Activated naive CD8-positive, alpha-beta T cell treated with anti-CD3 and anti-CD28 coated beads, Interleukin-2, amount 10 ng/mL, durations not matched to agents 7 days and 5 days (primary cell): Measurements from ENCODE around the gene CDK4. TPM values are rescaled to one million over a fixed set of nuclear protein-coding genes. Genes with fewer than 3 reads are reported as not detected.
A peak's percentile ranks its signal among the peaks of the same experiment; 100 is the strongest.
"Not testable (repeated sequence)": the region's sequence is repeated elsewhere in the genome, so short reads cannot be mapped to it uniquely, and the experiment has no call there.

Source experiments
- ATAC-seq: fragments of 150-1000 bp; cut with Tn5 transposase; one replicate; pipeline ENCODE4 v1.10.0; 2021; ENCODE audit warnings: low read depth, moderate library complexity
- POLR2A ChIA-PET: fragments of 350-600 bp; sonication (Branson Sonifier 250); formaldehyde crosslinking; loops from one replicate; lab custom pipeline; 2021; ENCODE audit warnings: antibody characterized with exemption; lab: Charles Lee
- DNase-seq: peaks from one replicate; pipeline ENCODE4 v3.0.0; 2021
- H3K27ac Mint-ChIP-seq: one replicate; pipeline ENCODE4 v1.8.0; 2022; ENCODE audit warnings: mild to moderate bottlenecking, mixed read lengths
- H3K27me3 Mint-ChIP-seq: one replicate; pipeline ENCODE4 v1.8.0; 2022; ENCODE audit warnings: mild to moderate bottlenecking, moderate library complexity, mixed read lengths
- H3K36me3 Mint-ChIP-seq: one replicate; pipeline ENCODE4 v1.8.0; 2021; ENCODE audit warnings: mild to moderate bottlenecking, mixed read lengths
- H3K4me1 Mint-ChIP-seq: one replicate; pipeline ENCODE4 v1.8.0; 2021; ENCODE audit warnings: mixed read lengths
- H3K4me3 Mint-ChIP-seq: one replicate; pipeline ENCODE4 v1.8.0; 2022; ENCODE audit warnings: mild to moderate bottlenecking, moderate library complexity, mixed read lengths
- H3K9me3 Mint-ChIP-seq: one replicate; pipeline ENCODE4 v1.8.0; 2021; ENCODE audit warnings: mixed read lengths
- microRNA-seq: library from miRNA; unstranded; fragments of <30 nt; microRNA quantifications from one replicate; pipeline ENCODE4 v1.2.0, GENCODE V29; 2022
- total RNA-seq, 2 experiments: library from RNA; stranded (reverse); gene quantifications; one replicate each; pipeline ENCODE4 v1.2.3, GENCODE V29; 2021

CDK4 gene
- total RNA-seq, 2 experiments from 2014 or later, result 98.4 to 100 TPM

DNA sequence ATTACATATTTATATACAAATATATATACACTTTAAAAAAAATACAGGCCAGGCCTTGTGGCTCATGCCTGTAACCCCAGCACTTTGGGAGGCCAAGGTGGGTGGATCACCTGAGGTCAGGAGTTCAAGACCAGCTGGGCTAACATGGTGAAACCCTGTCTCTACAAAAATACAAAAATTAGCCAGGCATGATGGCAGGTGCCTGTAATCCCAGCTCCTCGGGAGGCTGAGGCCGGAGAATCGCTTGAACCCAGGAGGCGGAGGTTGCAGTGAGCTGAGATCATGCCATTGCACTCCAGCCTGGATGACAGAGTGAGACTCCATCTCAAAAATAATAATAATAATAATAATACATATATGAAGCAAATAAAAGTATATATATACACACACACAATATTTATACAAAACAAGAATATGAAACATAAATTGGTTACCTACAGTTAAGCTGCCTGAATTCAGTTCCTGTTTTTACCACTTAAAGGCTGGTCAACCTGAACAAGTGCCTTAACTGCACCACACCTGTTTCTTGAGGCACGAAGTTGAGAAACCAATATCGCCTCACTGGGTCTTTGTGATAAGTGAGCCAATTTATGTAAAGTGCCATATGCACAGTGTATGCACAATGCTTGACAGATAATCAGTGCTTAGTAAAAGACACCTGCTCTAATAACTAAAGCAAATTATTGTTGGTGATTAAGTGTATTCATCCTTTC is 36.9 kb downstream of the CDK4 start:
- ATAC-seq, DNase-seq, H3K27me3 Mint-ChIP-seq, H3K9me3 Mint-ChIP-seq, H3K27ac Mint-ChIP-seq, H3K4me3 Mint-ChIP-seq, H3K4me1 Mint-ChIP-seq, POLR2A ChIA-PET: not testable (repeated sequence)
- peaks cover 31% of the 10 kb centered on the region for H3K36me3 Mint-ChIP-seq

DNA sequence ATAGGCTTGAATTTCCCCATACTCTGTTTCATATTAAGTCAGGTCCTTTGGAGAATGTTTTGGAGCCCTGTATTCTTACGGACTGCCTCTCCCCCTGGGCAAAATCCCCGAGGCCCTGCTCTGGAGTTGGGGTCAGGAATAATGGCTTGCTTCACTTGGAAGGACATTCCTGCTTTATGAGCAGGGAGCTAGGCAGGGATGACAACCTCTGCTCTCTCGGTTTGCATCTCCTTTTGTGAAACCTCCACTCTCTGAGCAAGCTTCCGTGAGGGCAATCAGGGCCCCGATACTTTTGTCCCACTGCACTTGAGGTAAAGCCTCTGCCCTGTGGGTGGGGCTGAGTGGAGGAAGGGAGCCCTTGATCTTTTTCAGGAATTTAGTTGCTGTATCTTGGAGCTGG is 38.9 kb downstream of the CDK4 start:
- Mint-ChIP-seq H3K27me3 (no peaks in the 10 kb centered on the region), H3K4me3 (no peak overlapping the region), H3K4me1 (peaks cover 5% of the 10 kb centered on the region), H3K36me3 (peaks cover 30% of the 10 kb centered on the region), H3K27ac (no peak overlapping the region), H3K9me3 (peaks cover 1% of the 10 kb centered on the region)
- ATAC-seq (no peak), DNase-seq (no peak)
- POLR2A ChIA-PET, result interaction anchor here (0.7 kb wide), 1 partner anchor 8 kb away, joined by 3 read pairs; no protein-coding TSS in a partner anchor

DNA sequence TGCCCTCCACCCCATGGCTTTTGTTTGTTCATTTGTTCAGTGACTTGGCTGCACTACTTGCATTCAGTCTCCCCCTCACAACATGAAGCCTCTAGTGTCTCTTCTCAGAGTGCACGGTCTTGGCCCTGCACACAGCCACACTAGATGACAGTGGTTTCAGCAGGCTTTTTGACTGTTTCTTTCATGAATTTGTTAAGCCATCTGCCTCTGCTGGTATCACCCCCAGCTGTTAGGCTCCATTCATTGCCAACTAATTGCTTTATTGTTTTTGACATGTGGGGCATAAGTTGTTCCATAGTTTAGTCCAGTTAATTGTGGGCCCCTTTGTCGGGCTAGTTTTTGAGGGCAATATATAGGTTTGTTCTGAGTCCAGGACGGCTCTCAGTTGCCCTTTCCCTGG is 39.4 kb downstream of the CDK4 start:
- Mint-ChIP-seq H3K4me3 (no peak overlapping the region), H3K4me1 (peaks cover 5% of the 10 kb centered on the region), H3K9me3 (peaks cover 1% of the 10 kb centered on the region), H3K36me3 (peaks cover 27% of the 10 kb centered on the region), H3K27ac (peak overlapping the region; percentile 64), H3K27me3 (no peaks in the 10 kb centered on the region)
- DNase-seq (no peak), ATAC-seq (no peak)
- POLR2A ChIA-PET, result no interaction called here

DNA sequence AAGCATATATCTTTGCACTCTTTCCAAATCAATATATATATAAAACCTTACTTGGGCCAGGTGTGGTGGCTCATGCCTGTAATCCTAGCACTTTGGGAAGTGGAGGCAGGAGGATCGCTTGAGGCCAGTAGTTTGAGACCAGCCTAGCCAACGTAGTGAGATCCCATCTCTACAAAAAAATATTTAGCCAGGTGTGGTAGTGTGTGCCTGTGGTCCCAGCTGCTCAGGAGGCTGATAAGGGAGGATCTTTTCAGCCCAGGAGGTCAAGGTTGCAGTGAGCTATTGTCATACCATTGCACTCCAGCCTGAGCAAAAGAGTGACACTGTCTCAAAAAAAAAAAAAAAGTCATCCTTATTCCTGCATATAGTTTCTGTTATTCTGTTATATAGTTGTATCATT is 43.8 kb downstream of the CDK4 start:
- Mint-ChIP-seq H3K9me3 (peaks cover 4% of the 10 kb centered on the region), H3K27ac (no peak overlapping the region), H3K27me3 (no peaks in the 10 kb centered on the region), H3K36me3 (peaks cover 54% of the 10 kb centered on the region), H3K4me1 (peaks cover 3% of the 10 kb centered on the region), H3K4me3 (no peak overlapping the region)
- DNase-seq (no peak), ATAC-seq (no peak)
- POLR2A ChIA-PET, result interaction anchor here (0.6 kb wide), 2 partner anchors 28 to 144 kb away, joined by 3 read pairs; no protein-coding TSS in a partner anchor

DNA sequence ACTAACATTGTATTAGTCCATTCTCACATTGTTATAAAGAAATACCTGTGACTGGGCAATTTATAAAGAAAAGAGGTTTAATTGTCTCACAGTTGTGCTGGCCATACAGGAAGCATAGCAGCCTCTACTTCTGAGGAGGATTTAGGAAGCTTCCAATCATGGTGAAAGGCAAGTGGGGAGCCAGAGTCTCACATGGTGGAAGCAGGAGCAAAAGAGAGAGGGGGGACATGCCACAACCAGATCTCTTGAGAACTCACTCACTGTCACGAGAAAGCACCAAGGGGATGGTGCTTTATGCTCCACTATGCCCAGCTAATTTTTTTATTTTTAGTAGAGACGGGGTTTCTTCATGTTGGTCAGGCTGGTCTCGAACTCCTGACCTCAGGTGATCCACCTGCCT is 44.9 kb downstream of the CDK4 start:
- H3K4me1 Mint-ChIP-seq, result peaks cover 3% of the 10 kb centered on the region
- no peak overlapping the region for H3K4me3 Mint-ChIP-seq
- no peaks in the 10 kb centered on the region for H3K27me3 Mint-ChIP-seq
- ATAC-seq, result no peak
- H3K9me3 Mint-ChIP-seq, result peaks cover 6% of the 10 kb centered on the region
- POLR2A ChIA-PET, result interaction anchor here (0.7 kb wide), 1 partner anchor 33 kb away, joined by 3 read pairs; no protein-coding TSS in a partner anchor
- H3K27ac Mint-ChIP-seq, result no peak overlapping the region
- peaks cover 60% of the 10 kb centered on the region for H3K36me3 Mint-ChIP-seq
- DNase-seq, result no peak

DNA sequence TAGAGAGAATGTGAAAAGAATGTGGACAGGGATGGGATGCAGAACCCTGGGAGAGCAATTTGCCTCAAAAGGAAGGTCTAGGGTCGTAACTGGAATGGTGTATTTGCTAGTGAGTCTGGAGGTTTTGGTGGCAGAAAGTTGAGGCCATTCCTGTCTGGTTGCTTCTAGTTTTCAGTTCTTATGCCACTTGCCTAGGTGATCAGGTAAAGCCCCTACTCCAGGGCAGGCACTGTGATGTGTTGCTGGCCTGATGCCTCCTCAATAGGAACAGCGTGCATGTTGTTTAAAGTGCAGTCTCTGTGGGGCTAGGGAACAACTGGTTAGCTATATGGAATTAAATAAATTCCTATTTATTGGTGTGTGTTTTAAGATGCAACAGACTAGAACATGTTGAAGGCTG is 51.8 kb downstream of the CDK4 start:
- Mint-ChIP-seq H3K27ac (no peak overlapping the region), H3K9me3 (peaks cover 7% of the 10 kb centered on the region), H3K36me3 (peaks cover 72% of the 10 kb centered on the region), H3K4me1 (peaks cover 6% of the 10 kb centered on the region), H3K4me3 (no peak overlapping the region), H3K27me3 (no peaks in the 10 kb centered on the region)
- DNase-seq, result no peak
- no peak for ATAC-seq
- POLR2A ChIA-PET, result no interaction called here

DNA sequence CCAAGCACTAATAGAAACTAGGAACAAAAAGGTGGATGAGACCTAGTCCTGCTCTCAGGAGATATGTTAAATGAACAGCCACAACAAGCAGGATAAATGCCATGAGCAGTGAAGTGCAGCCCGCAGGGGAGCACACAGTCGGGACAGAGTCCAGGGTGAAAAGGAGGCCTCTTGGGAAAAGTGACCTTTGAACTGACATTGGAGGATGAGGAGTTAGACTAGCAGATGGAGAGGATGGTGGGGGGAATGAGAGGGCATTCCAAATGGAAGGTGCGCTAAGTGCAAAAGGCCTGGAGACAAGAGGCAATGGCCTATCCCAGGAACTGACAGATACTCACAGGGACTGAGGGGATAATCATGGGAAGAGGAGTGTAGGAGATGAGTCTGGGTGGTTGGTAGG is 53.7 kb downstream of the CDK4 start:
- no peaks in the 10 kb centered on the region for H3K27me3 Mint-ChIP-seq
- H3K9me3 Mint-ChIP-seq, result peaks cover 4% of the 10 kb centered on the region
- H3K27ac Mint-ChIP-seq, result no peak overlapping the region
- H3K4me1 Mint-ChIP-seq, result peaks cover 7% of the 10 kb centered on the region
- H3K4me3 Mint-ChIP-seq, result no peak overlapping the region
- no peak for DNase-seq
- no peak for ATAC-seq
- H3K36me3 Mint-ChIP-seq, result peaks cover 55% of the 10 kb centered on the region
- POLR2A ChIA-PET, result no interaction called here

Small RNA genes within 50 kb of the gene (microRNA-seq; reads per million reads assigned to microRNA genes)
- gene MIR6759, result not detected

Other genes starting within 250 kb of the CDK4 start
- 10 to 100 TPM; 34.4 to 37.2 TPM for gene DDIT3, start 231.8 kb downstream of the CDK4 start, total RNA-seq
- gene MBD6, start 229.5 kb downstream of the CDK4 start, total RNA-seq, result 10 to 100 TPM; 94.2 to 96.7 TPM
- 10 to 100 TPM; 81.0 to 84.4 TPM for gene DCTN2, start 205.1 kb downstream of the CDK4 start, total RNA-seq
- gene KIF5A, start 202.3 kb downstream of the CDK4 start, total RNA-seq, result 1 to 10 TPM; 1.4 to 1.6 TPM
- gene PIP4K2C, start 161.1 kb downstream of the CDK4 start, total RNA-seq, result 10 to 100 TPM; 21.6 to 24.1 TPM
- gene DTX3, start 147.5 kb downstream of the CDK4 start, total RNA-seq, result 10 to 100 TPM; 31.5 to 32.8 TPM
- 1 to 10 TPM; 1.3 to 1.4 TPM for gene ARHGEF25, start 140.9 kb downstream of the CDK4 start, total RNA-seq
- gene B4GALNT1, start 119.1 kb downstream of the CDK4 start, total RNA-seq, result under 1 TPM; 0.65 to 0.80 TPM
- 100 to 1,000 TPM; 135 to 140 TPM for gene OS9, start 58.2 kb downstream of the CDK4 start, total RNA-seq
- 10 to 100 TPM; 68.3 to 71.6 TPM for gene AGAP2, start 13.6 kb downstream of the CDK4 start, total RNA-seq
- 10 to 100 TPM; 19.6 to 23.2 TPM for gene TSPAN31, start 7.3 kb downstream of the CDK4 start, total RNA-seq
- 10 to 100 TPM; 37.1 to 38.3 TPM for gene MARCHF9, start 2.8 kb upstream of the CDK4 start, total RNA-seq
- 1 to 10 TPM; 2.4 to 2.6 TPM for gene CYP27B1, start 14.8 kb upstream of the CDK4 start, total RNA-seq
- gene METTL1, start 19.8 kb upstream of the CDK4 start, total RNA-seq, result 10 to 100 TPM; 13.9 to 14.9 TPM
- gene EEF1AKMT3, start 20.3 kb upstream of the CDK4 start, total RNA-seq, result 1 to 10 TPM; 3.8 to 4.1 TPM
- gene TSFM, start 30.5 kb upstream of the CDK4 start, total RNA-seq, result 10 to 100 TPM; 23.0 to 24.4 TPM
- 1 to 10 TPM; 5.0 to 7.1 TPM for gene AVIL, start 66.4 kb upstream of the CDK4 start, total RNA-seq
- 100 to 1,000 TPM; 161 TPM for gene CTDSP2, start 94.4 kb upstream of the CDK4 start, total RNA-seq
- gene ATP23, start 189.3 kb upstream of the CDK4 start, total RNA-seq, result 10 to 100 TPM; 16.8 to 18.9 TPM